Measurements from ENCODE around the gene RPRD2.

Gene RPRD2

DNA sequence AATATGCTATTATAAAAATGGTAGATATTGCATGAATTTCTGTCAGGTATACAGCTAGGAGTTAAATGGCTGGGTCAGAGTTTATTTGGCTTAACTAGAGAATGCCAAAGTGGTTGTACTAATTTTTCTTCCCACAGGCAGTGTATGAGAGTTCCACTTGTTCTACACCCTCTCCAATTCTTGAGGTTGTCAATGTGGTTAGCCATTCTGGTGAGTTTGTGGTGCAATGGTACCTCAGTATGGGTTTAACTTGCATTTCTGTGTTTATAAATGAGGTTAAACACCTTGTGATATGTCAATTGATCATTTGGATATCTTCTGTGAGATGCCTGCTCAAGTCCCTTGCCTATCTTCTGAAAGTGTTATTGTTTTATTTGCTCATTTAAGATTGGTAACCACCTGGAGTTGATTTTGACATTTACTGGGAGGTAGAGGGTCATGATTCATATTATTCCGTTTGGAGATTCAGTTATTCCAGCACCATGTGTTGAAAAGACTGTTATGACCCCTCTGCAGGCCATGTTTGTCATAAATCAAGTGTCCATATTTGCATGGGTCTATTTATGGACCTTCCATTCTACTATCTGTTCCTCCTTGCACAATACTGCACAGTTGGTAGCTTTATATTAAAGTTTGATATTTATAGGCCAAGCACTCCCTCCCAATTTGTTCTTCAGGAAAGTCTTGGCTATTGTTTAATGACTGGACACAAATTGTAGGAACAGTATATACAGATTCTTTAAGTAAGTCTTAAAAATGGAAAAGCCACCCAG is 157.4 kb downstream of the RPRD2 start:
- Histone ChIP-seq H3K4me1 (ENCODE audit: control insufficient read depth, insufficient read depth, low read length, poor library complexity, severe bottlenecking) (peaks cover under 1% of the 10 kb centered on the region), H3K9me3 (ENCODE audit: control insufficient read depth, low read length) (no peaks in the 10 kb centered on the region), H3K27ac (ENCODE audit: insufficient read depth, low read length, poor library complexity, severe bottlenecking) (no peak overlapping the region), H3K36me3 (ENCODE audit: control insufficient read depth, insufficient read depth, low read length) (no peaks in the 10 kb centered on the region), H3K4me3 (ENCODE audit: insufficient read depth, low read depth, low read length, poor library complexity, severe bottlenecking) (no peak overlapping the region), H3K27me3 (replicated peaks; ENCODE audit: control insufficient read depth, insufficient read depth, low read length, poor library complexity, severe bottlenecking) (no peaks in the 10 kb centered on the region)
- DNase-seq, result no peak

DNA sequence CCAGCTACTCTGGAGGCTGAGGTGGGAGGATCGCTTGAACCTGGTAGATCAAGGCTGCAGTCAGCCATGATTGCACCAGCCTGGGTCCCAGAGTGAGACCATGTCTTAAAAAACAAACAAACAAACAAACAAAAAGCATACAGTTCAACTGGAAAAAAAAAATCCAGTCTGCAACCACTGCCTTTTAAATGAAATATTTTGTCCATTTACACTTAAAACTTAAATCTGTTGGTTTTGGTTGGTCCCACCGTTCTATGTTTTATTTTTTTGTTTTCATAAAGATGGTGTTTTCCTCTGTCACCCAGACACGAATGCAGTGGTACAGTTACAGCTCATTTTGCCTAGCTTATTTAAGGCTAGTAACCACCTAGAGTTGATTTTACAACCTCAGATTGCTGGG is 161.4 kb downstream of the RPRD2 start:
- DNase-seq, result no peak
- Histone ChIP-seq H3K4me3 (ENCODE audit: insufficient read depth, low read depth, low read length, poor library complexity, severe bottlenecking) (no peak overlapping the region), H3K36me3 (ENCODE audit: control insufficient read depth, insufficient read depth, low read length) (no peaks in the 10 kb centered on the region), H3K4me1 (ENCODE audit: control insufficient read depth, insufficient read depth, low read length, poor library complexity, severe bottlenecking) (no peaks in the 10 kb centered on the region), H3K27ac (ENCODE audit: insufficient read depth, low read length, poor library complexity, severe bottlenecking) (no peak overlapping the region), H3K9me3 (ENCODE audit: control insufficient read depth, low read length) (no peaks in the 10 kb centered on the region), H3K27me3 (replicated peaks; ENCODE audit: control insufficient read depth, insufficient read depth, low read length, poor library complexity, severe bottlenecking) (no peaks in the 10 kb centered on the region)
